PC-3 (cell line): ENCODE data around the gene LYVE1.

ENCODE experiments used
- EZH2phosphoT487 ChIP-seq: fragments of 300-600 bp; sonication (generic); IDR thresholded peaks from 2 replicates; pipeline ENCODE4 v1.6.1; 2018; ENCODE audit warnings: mild to moderate bottlenecking, antibody characterized with exemption, low read length, borderline replicate concordance
- TF ChIP-seq, protein P1 (sequence below): fragments of 300-600 bp; sonication (generic); conservative IDR thresholded peaks from 2 replicates; pipeline ENCODE4 v1.5.1; 2017; ENCODE audit warnings: antibody characterized with exemption, low read depth, mild to moderate bottlenecking, low read length

DNA sequence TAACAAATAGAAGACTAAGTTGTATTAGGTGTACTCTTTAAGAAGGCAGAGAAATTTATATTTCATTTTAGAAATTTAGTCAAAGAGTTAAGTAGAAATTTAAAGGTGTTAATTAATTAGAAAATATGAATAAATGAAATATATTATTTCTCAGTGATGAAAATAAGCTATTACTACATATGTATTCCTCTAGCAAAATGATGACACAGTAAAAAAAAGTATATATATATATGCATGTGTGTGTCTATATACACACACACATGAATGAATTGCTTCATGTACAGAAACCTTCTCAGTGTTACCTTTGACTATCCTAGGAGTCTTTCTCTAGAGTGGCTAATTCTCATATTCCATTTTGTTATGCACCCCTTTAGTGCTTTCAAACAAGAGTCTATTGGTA lies 35.1 kb downstream of the LYVE1 start:
- TF ChIP-seq, protein P1, sequence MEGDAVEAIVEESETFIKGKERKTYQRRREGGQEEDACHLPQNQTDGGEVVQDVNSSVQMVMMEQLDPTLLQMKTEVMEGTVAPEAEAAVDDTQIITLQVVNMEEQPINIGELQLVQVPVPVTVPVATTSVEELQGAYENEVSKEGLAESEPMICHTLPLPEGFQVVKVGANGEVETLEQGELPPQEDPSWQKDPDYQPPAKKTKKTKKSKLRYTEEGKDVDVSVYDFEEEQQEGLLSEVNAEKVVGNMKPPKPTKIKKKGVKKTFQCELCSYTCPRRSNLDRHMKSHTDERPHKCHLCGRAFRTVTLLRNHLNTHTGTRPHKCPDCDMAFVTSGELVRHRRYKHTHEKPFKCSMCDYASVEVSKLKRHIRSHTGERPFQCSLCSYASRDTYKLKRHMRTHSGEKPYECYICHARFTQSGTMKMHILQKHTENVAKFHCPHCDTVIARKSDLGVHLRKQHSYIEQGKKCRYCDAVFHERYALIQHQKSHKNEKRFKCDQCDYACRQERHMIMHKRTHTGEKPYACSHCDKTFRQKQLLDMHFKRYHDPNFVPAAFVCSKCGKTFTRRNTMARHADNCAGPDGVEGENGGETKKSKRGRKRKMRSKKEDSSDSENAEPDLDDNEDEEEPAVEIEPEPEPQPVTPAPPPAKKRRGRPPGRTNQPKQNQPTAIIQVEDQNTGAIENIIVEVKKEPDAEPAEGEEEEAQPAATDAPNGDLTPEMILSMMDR = no peak
- no peak for TF ChIP-seq EZH2phosphoT487
